Lung (tissue), 12 donors: ENCODE measurements around the gene RNF151. TPM values are rescaled to one million over a fixed set of nuclear protein-coding genes. Genes with fewer than 3 reads are reported as not detected.

Source experiments
- ATAC-seq: fragments of 200-7000 bp; cut with Tn5 transposase; one replicate; pipeline ENCODE4 v1.9.1; 2020; ENCODE audit warnings: moderate number of reproducible peaks; ENCODE audit not compliant: insufficient read depth, low FRiP score
- DNase-seq, 3 donors: peaks; one replicate each; pipeline ENCODE4 v3.0.0-alpha.2; 2013 to 2017
- H3K27ac ChIP-seq, 2 donors: one replicate each; pipeline ENCODE4 v1.5.1; 2013; ENCODE audit warnings: mild to moderate bottlenecking in 2 of 2, moderate library complexity in 2 of 2, control low read depth in 1 of 2, inconsistent platforms in 1 of 2, low read depth in 1 of 2, low read length in 1 of 2
- H3K27me3 ChIP-seq, 3 donors: one replicate each; pipeline ENCODE4 v1.5.1; 2013; ENCODE audit warnings: low read length in 2 of 3; ENCODE audit not compliant: control insufficient read depth in 3 of 3, insufficient read depth in 3 of 3
- H3K36me3 ChIP-seq, 4 donors: one replicate each; pipeline ENCODE4 v1.5.1; 2013; ENCODE audit warnings: low read length in 4 of 4, mild to moderate bottlenecking in 1 of 4, moderate library complexity in 1 of 4; ENCODE audit not compliant: control insufficient read depth in 4 of 4, insufficient read depth in 4 of 4
- H3K4me1 ChIP-seq, 5 donors: one replicate each; pipeline ENCODE4 v1.5.1; 2013; ENCODE audit warnings: low read length in 5 of 5, mild to moderate bottlenecking in 2 of 5, moderate library complexity in 1 of 5; ENCODE audit not compliant: control insufficient read depth in 5 of 5, insufficient read depth in 5 of 5
- H3K4me3 ChIP-seq: one replicate; pipeline ENCODE4 v1.5.1; 2013; ENCODE audit warnings: mild to moderate bottlenecking, control low read depth, moderate library complexity
- H3K9ac ChIP-seq, 2 donors: one replicate each; pipeline ENCODE4 v1.5.1; 2013; ENCODE audit warnings: low read length in 2 of 2, control low read depth in 1 of 2; ENCODE audit not compliant: insufficient read depth in 1 of 2
- H3K9me3 ChIP-seq, 4 donors: one replicate each; pipeline ENCODE4 v1.5.1; 2013; ENCODE audit warnings: low read length in 3 of 4, mild to moderate bottlenecking in 1 of 4, moderate library complexity in 1 of 4; ENCODE audit not compliant: control insufficient read depth in 4 of 4, insufficient read depth in 3 of 4
- WGBS, 2 donors: extraction: QIAGEN DNeasy Blood & Tissue Kit; methylation state at CpG; one replicate each; pipeline ENCODE4 v1.1.7; 2013; 5-methylcytosine and 5-hydroxymethylcytosine counted together
- polyA plus RNA-seq, 2 donors: library from polyadenylated mRNA; stranded (reverse); fragments of 200-250 nt; gene quantifications; one replicate each; pipeline ENCODE4 v1.2.1, GENCODE V29; 2013
- total RNA-seq, 2 donors: library from RNA; depleted of rRNA in 1 of 2; stranded (reverse); fragments of >200 nt in 1 of 2; gene quantifications; one replicate each; pipeline ENCODE4 v1.2.1, GENCODE V29; 2014 to 2021
- TF ChIP-seq, protein P1 (sequence below): IDR thresholded peaks from 2 replicates; pipeline ENCODE4 v1.5.1; 2012; ENCODE audit warnings: mild to moderate bottlenecking; ENCODE audit errors: control extremely low read depth, extremely low read depth
- donor health status: control.
- donor health status: control.
- donor health status: Bipolar disorder and iron deficiency.
- donor health status: healthy.
- donor health status: DM: yes; HTN: yes; CAD: no.

RNF151 gene
- total and polyA plus RNA-seq, 4 donors: 0.15 TPM; not detected in 3

- WGBS, 2 donors: 95% methylated on average over 14 of the region's 14 CpGs
- peaks cover 0 to 20% (median 7%) of the 10 kb centered on the region in 5 donors for H3K4me1 ChIP-seq
- H3K9ac ChIP-seq: no peak overlapping the region
- ATAC-seq (no peak), DNase-seq (no peak)
- H3K27ac ChIP-seq: no peak overlapping the region
- H3K36me3 ChIP-seq: peaks cover 0 to 15% (median 11%) of the 10 kb centered on the region in 4 donors
- TF ChIP-seq, protein P1, sequence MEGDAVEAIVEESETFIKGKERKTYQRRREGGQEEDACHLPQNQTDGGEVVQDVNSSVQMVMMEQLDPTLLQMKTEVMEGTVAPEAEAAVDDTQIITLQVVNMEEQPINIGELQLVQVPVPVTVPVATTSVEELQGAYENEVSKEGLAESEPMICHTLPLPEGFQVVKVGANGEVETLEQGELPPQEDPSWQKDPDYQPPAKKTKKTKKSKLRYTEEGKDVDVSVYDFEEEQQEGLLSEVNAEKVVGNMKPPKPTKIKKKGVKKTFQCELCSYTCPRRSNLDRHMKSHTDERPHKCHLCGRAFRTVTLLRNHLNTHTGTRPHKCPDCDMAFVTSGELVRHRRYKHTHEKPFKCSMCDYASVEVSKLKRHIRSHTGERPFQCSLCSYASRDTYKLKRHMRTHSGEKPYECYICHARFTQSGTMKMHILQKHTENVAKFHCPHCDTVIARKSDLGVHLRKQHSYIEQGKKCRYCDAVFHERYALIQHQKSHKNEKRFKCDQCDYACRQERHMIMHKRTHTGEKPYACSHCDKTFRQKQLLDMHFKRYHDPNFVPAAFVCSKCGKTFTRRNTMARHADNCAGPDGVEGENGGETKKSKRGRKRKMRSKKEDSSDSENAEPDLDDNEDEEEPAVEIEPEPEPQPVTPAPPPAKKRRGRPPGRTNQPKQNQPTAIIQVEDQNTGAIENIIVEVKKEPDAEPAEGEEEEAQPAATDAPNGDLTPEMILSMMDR: no peak
- H3K9me3 ChIP-seq: no peaks in the 10 kb centered on the region
- no peak overlapping the region for H3K4me3 ChIP-seq
- peaks cover 0 to 42% (median 41%) of the 10 kb centered on the region in 3 donors for H3K27me3 ChIP-seq
Measured at GRCh38 chr16:1985466-1986150, 19.0 kb downstream of the RNF151 start.

- DNase-seq: no peak
- Histone ChIP-seq H3K9me3 (no peaks in the 10 kb centered on the region), H3K4me1 (peaks cover 3 to 24% (median 7%) of the 10 kb centered on the region in 5 donors), H3K27me3 (peaks cover 0 to 38% (median 35%) of the 10 kb centered on the region in 3 donors), H3K36me3 (peaks cover 0 to 15% (median 11%) of the 10 kb centered on the region in 4 donors), H3K9ac (no peak overlapping the region), H3K27ac (no peak overlapping the region), H3K4me3 (no peak overlapping the region)
- ATAC-seq: no peak
- 93 to 95% methylated on average over 10 of the region's 10 CpGs for WGBS, 2 donors
- TF ChIP-seq, protein P1: no peak
Measured at GRCh38 chr16:1987198-1987597, 20.5 kb downstream of the RNF151 start.

DNA sequence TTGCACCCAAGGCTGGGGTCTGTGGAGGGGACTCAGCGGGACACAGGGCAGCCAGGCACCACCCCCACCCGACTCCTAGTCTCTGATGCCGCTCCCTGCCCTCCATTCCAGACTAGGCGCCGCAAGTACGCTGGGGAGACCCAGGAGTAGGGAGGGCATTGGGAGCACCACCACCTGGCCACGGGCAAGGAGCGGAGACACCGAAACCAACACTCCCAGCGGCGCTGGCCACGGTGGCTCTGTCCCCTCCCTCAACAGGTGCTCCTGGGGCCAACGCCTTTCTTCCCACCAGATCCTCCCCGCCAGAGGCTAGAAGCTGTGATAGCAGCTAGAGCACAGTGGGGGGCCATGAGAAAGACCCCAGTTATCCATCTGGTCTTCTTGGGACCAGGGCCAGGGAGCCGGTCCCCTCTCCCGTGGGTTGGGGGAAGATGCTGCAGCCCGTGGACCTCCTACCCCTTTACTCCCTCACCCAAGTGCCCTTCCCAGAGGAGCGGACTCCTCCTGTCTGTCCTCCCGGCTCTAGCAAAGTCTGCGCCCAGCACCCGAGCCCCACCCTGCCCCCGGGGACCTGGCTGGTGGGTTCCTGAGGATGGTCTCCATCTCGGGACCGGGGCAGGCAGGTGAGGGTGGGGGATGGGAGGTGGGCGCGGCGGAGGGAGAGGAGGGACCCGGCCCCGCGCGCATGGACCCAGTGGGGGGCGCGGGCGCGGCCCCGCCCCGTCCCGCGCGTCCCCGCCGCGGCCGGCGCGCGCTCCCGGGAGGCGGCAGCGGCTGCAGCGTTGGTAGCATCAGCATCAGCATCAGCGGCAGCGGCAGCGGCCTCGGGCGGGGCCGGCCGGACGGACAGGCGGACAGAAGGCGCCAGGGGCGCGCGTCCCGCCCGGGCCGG is 22.8 kb downstream of the RNF151 start, which contains the start of gene SYNGR3:
TSS of gene SYNGR3 (plus strand) at position 762 of the 892 bp plus-strand sequence. CDS start 133 bp downstream, outside the sequence.
- Histone ChIP-seq H3K27ac (no peak within 1 kb of the TSS), H3K4me1 (peaks cover 3 to 19% (median 7%) of the 10 kb centered on the region in 5 donors), H3K9ac (no peak within 1 kb of the TSS), H3K4me3 (no peak within 1 kb of the TSS), H3K36me3 (peaks cover 0 to 15% (median 11%) of the 10 kb centered on the region in 4 donors), H3K27me3 (peaks cover 0 to 30% (median 27%) of the 10 kb centered on the region in 3 donors), H3K9me3 (no peaks in the 10 kb centered on the region)
- ATAC-seq (no peak), DNase-seq (no peak)
- TF ChIP-seq, protein P1: no peak
- 7 to 12% methylated on average over 33 to 67 of the region's 67 CpGs for WGBS, 2 donors
